ENCODE results near the gene STK17B.
A peak's percentile ranks its signal among the peaks of the same experiment; 100 is the strongest.
"Not testable (repeated sequence)": the region's sequence is repeated elsewhere in the genome, so short reads cannot be mapped to it uniquely, and the experiment has no call there.

Gene STK17B

DNA sequence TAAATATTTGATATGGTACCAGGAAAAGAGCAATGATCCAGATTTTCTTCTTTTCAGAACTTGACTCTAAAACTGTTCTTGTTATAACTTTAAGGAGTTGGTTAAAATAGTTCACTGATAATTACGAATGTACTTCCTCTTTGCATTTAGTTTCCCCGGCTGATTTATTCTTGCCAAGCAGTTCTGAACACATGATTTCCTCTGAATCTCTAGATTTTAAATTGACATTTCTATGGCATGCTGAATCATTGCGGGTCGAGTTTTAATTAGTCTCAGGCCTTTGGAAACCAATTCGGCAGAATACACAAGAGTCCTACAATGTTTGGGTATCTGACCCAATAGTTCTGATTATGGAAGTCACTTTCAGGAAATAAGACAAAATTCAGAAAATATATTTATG is 65.4 kb downstream of the STK17B start:
- DNase-seq, result no peak

- DNase-seq, result no peak
These were observed 67.3 kb downstream of the STK17B start for GRCh38 chr2:196104066-196104465.

GRCh38 chr2:196103626-196104025 is 67.8 kb downstream of the STK17B start:
- no peak for DNase-seq

GRCh38 chr2:196101325-196101991 is 69.9 kb downstream of the STK17B start:
- DNase-seq, result no peak

GRCh38 chr2:196099916-196100315 is 71.5 kb downstream of the STK17B start:
- no peak for DNase-seq

GRCh38 chr2:196097864-196098660 is 73.3 kb downstream of the STK17B start:
- DNase-seq, result no peak

DNA sequence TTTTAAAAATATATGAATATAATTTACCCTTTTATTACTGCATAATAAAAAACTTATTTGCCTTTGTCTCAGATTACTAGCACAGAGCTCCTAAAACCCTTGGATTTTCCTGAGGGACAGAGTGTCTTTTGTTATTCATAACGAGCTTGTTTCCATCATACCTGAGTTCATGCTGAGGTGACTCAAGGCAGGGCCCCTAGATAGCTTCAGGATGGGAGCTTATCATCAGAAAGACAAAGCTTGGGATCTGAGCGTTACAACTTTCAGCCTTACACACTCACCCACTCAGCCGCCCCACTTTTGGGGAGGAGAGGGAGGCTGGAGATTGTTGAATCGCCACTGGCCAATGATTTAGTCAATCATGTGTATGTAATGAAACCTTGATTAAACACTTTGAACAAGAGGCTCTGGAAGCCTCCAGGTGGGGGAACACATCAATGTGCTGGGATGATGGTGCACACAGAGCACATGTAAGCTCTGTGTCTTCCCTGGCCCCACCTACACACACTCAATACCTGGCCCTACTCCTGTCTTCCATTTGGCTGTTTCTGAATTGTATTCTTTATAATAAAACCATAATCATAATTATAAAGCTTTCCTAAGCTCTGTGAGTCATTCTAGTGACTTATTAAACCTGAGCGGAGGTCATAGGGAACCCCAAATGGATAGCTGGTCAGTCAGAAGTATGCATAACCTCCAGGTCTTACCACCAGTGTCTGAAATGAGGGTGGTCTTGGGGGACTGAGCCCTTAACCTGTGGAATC is 74.2 kb downstream of the STK17B start:
- DNase-seq, result no peak

- DNase-seq, result no peak
These were observed 75.1 kb downstream of the STK17B start for GRCh38 chr2:196096264-196096663.

DNA sequence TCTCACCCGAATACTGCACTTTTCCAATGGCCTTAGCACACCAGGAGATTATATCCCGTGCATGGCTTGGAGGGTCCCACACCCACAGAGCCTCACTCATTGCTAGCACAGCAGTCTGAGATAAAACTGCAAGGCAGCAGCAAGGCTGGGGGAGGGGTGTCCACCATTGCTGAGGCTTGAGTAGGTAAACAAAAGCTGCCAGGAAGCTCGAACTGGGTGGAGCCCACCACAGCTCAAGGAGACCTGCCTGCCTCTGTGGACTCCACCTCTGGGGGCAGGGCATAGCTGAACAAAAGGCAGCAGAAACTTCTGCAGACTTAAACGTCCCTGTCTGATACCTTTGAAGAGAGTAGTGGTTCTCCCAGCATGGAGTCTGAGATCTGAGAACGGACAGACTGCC is 81.9 kb downstream of the STK17B start:
- not testable (repeated sequence) for DNase-seq

- peak; percentile 10 for DNase-seq
These were observed 83.2 kb downstream of the STK17B start for GRCh38 chr2:196088203-196088602.

DNA sequence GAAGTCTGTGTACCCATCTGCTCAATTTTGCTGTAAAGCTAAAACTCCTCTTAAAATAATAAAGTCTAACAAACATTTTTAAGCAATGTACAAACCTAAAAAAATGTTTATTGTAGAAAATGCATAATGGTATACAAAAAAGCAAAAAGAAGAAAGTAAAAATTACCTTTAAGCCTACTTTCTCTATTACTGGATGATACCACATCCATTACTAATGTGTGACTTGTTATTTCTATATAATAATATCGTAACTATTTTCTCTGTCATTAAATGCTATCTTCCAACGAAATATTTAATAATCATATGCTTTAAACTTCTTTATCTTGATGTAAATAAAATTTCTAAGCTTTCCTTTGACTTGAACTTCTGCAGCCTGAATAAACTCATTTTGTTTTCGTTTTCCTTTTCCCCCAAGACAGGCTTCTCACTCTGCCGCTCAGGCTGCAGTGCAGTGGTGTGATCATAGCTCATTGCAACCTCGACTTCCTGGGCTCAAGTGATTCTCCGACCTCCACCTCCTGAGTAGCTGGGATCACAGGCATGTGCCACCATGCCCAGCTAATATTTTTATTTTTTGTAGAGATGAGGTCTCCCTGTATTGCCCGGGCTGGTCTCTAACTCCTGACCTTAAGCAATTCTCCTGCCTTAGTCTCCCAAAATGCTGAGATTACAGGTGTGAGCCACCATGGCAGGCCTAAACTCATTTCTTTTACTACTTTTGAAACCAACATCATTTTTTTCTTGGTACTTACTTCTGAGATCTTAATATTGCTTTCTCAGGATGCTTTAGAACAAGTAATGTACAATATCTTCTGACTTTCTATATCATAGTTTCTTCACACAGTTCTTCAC is 84.6 kb downstream of the STK17B start:
- no peak for DNase-seq

DNA sequence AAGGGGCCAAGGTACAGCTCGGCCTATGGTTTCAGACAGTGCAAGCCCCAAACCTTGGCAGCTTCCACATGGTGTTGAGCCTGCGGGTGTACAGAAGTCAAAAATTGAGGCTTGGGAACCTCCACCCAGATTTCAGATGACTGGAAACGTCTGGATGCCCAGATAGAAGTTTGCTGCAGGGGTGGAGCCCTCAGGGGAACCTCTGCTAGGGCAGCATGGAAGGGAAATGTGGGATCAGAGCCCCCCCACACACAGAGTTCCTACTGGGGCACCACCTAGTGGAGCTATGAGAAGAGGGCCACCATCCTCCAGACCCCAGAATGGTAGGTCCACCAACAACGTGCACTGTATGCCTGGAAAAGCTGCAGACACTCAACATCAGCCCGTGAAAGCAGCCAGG is 87.8 kb downstream of the STK17B start:
- no peak for DNase-seq
